HUES6 (cell line): ENCODE results near the gene ZSCAN5A.
"Not testable (repeated sequence)": the region's sequence is repeated elsewhere in the genome, so short reads cannot be mapped to it uniquely, and the experiment has no call there.

Experiments
- H3K27ac ChIP-seq: 2 replicates; pipeline ENCODE4 v1.7.0; 2013; ENCODE audit warnings: low read depth, mild to moderate bottlenecking, low read length, inconsistent platforms
- H3K27me3 ChIP-seq: 2 replicates; pipeline ENCODE4 v1.6.1; 2013; ENCODE audit warnings: low read length; ENCODE audit not compliant: control insufficient read depth, insufficient read depth
- H3K36me3 ChIP-seq: 2 replicates; pipeline ENCODE4 v1.6.1; 2013; ENCODE audit warnings: low read length; ENCODE audit not compliant: control insufficient read depth, insufficient read depth
- H3K4me1 ChIP-seq: 2 replicates; pipeline ENCODE4 v1.6.1; 2013; ENCODE audit warnings: low read length; ENCODE audit not compliant: control insufficient read depth, insufficient read depth
- H3K4me3 ChIP-seq: 2 replicates; pipeline ENCODE4 v1.5.1; 2013; ENCODE audit warnings: low read depth, low read length
- H3K9ac ChIP-seq: one replicate; pipeline ENCODE4 v1.6.1; 2013; ENCODE audit warnings: mild to moderate bottlenecking, low read length
- H3K9me3 ChIP-seq: 2 replicates; pipeline ENCODE4 v1.6.1; 2013; ENCODE audit warnings: low read depth, low read length; ENCODE audit not compliant: control insufficient read depth, insufficient read depth

ZSCAN5A gene

GRCh38 chr19:56272161-56272798 is 42.4 kb downstream of the ZSCAN5A start, which contains the start of gene EDDM13:
Gene EDDM13 (plus strand): TSS chr19:56272748. CDS start chr19:56272835, 87 bp downstream.
- Histone ChIP-seq H3K9ac (no peak within 1 kb of the TSS), H3K4me1 (no peaks in the 10 kb centered on the region; the same call in 1 of the 2 replicates), H3K27ac (no peak within 1 kb of the TSS), H3K27me3 (no peaks in the 10 kb centered on the region), H3K36me3 (no peaks in the 10 kb centered on the region), H3K4me3 (no peak within 1 kb of the TSS), H3K9me3 (peaks cover 3% of the 10 kb centered on the region; the same call in 1 of the 2 replicates)

GRCh38 chr19:56271151-56271550 is 43.5 kb downstream of the ZSCAN5A start:
- Histone ChIP-seq H3K27me3 (no peaks in the 10 kb centered on the region), H3K9me3 (no peaks in the 10 kb centered on the region), H3K9ac (no peak overlapping the region), H3K4me3 (no peak overlapping the region), H3K4me1 (no peaks in the 10 kb centered on the region; the same call in 1 of the 2 replicates), H3K27ac (no peak overlapping the region), H3K36me3 (no peaks in the 10 kb centered on the region)

- Histone ChIP-seq H3K9ac (no peak overlapping the region), H3K36me3 (no peaks in the 10 kb centered on the region), H3K4me1 (no peaks in the 10 kb centered on the region; the same call in 1 of the 2 replicates), H3K27me3 (no peaks in the 10 kb centered on the region), H3K9me3 (no peaks in the 10 kb centered on the region), H3K4me3 (no peak overlapping the region), H3K27ac (no peak overlapping the region)
Observed at GRCh38 chr19:56270676-56271075, 44.0 kb downstream of the ZSCAN5A start.

GRCh38 chr19:56269348-56269747 is 45.3 kb downstream of the ZSCAN5A start:
- no peaks in the 10 kb centered on the region for H3K36me3 ChIP-seq
- H3K4me3 ChIP-seq: no peak overlapping the region
- H3K27ac ChIP-seq: no peak overlapping the region
- no peaks in the 10 kb centered on the region for H3K9me3 ChIP-seq
- H3K27me3 ChIP-seq: no peaks in the 10 kb centered on the region
- H3K9ac ChIP-seq: no peak overlapping the region
- no peaks in the 10 kb centered on the region; the same call in 1 of the 2 replicates for H3K4me1 ChIP-seq

- no peaks in the 10 kb centered on the region for H3K36me3 ChIP-seq
- H3K4me3 ChIP-seq: no peak overlapping the region
- no peak overlapping the region for H3K27ac ChIP-seq
- H3K4me1 ChIP-seq: no peaks in the 10 kb centered on the region
- H3K27me3 ChIP-seq: no peaks in the 10 kb centered on the region
- no peaks in the 10 kb centered on the region for H3K9me3 ChIP-seq
- no peak overlapping the region for H3K9ac ChIP-seq
Observed at GRCh38 chr19:56266051-56266450, 48.6 kb downstream of the ZSCAN5A start.

GRCh38 chr19:56263319-56263718 is 51.3 kb downstream of the ZSCAN5A start:
- H3K36me3 ChIP-seq: no peaks in the 10 kb centered on the region
- no peak overlapping the region for H3K9ac ChIP-seq
- no peaks in the 10 kb centered on the region for H3K4me1 ChIP-seq
- H3K27ac ChIP-seq: no peak overlapping the region
- no peaks in the 10 kb centered on the region for H3K9me3 ChIP-seq
- H3K4me3 ChIP-seq: no peak overlapping the region
- no peaks in the 10 kb centered on the region for H3K27me3 ChIP-seq

GRCh38 chr19:56261932-56262331 is 52.7 kb downstream of the ZSCAN5A start:
- not testable (repeated sequence) for H3K36me3 ChIP-seq, H3K27me3 ChIP-seq, H3K9me3 ChIP-seq, H3K27ac ChIP-seq, H3K4me1 ChIP-seq, H3K9ac ChIP-seq, H3K4me3 ChIP-seq

GRCh38 chr19:56261145-56261544 is 53.5 kb downstream of the ZSCAN5A start:
- Histone ChIP-seq H3K27me3 (no peaks in the 10 kb centered on the region), H3K4me1 (no peaks in the 10 kb centered on the region), H3K27ac (no peak overlapping the region), H3K36me3 (no peaks in the 10 kb centered on the region), H3K9me3 (no peaks in the 10 kb centered on the region), H3K4me3 (no peak overlapping the region), H3K9ac (no peak overlapping the region)

- no peak overlapping the region for H3K27ac ChIP-seq
Observed at GRCh38 chr19:56258272-56258671, 56.4 kb downstream of the ZSCAN5A start.

GRCh38 chr19:56253737-56254136 is 60.9 kb downstream of the ZSCAN5A start:
- Histone ChIP-seq H3K4me1 (no peaks in the 10 kb centered on the region), H3K9me3 (peaks cover 6% of the 10 kb centered on the region; the same call in 1 of the 2 replicates), H3K9ac (no peak overlapping the region), H3K4me3 (no peak overlapping the region), H3K27ac (no peak overlapping the region), H3K27me3 (no peaks in the 10 kb centered on the region), H3K36me3 (no peaks in the 10 kb centered on the region)

More at GRCh38 chr19:56258272-56258671, 56.4 kb downstream of the ZSCAN5A start:
- Histone ChIP-seq H3K9me3 (no peaks in the 10 kb centered on the region), H3K36me3 (no peaks in the 10 kb centered on the region), H3K4me1 (no peaks in the 10 kb centered on the region), H3K4me3 (no peak overlapping the region), H3K27me3 (no peaks in the 10 kb centered on the region), H3K9ac (no peak overlapping the region)

GRCh38 chr19:56252699-56253422 is 61.8 kb downstream of the ZSCAN5A start:
- no peaks in the 10 kb centered on the region for H3K36me3 ChIP-seq
- peak overlapping the region; percentile 11; the same call in 1 of the 2 replicates for H3K4me3 ChIP-seq
- no peaks in the 10 kb centered on the region for H3K4me1 ChIP-seq

More at GRCh38 chr19:56252699-56253422, 61.8 kb downstream of the ZSCAN5A start:
- Histone ChIP-seq H3K9me3 (peaks cover 6% of the 10 kb centered on the region; the same call in 1 of the 2 replicates), H3K27me3 (no peaks in the 10 kb centered on the region), H3K9ac (no peak overlapping the region), H3K27ac (0 out of 2 replicates have a peak overlapping the region, but pooled peaks have one; percentile 51)
